GM19351 (cell line): ENCODE data around the gene CCDC174.

ENCODE experiments used
- ATAC-seq: cut with Tn5 transposase; IDR thresholded peaks from one replicate; pipeline ENCODE4 v1.9.1; 2021; ENCODE audit warnings: mild to moderate bottlenecking, moderate library complexity; ENCODE audit not compliant: unreplicated experiment

Gene CCDC174

GRCh38 chr3:14624498-14624897, 27.1 kb upstream of the CCDC174 start:
- no peak for ATAC-seq

DNA sequence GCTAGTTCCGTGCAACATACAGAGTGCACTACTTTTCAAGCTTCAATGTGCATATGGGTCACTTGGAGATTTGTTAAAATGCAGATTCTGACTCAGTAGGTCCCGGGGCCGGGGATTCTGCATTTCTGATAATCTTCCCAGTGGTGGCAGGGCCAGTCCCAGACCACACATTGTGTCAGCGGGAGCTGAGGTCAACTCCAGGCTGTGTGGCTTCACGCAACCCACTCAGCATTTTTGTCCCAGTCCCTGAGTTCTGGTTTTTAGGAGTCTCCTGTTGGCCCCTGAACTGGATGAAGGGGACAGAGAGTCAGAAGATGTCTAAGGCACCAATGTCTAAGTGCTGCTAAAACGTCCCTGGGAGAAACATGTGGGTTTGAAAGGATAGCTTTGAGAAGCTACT, 26.1 kb upstream of the CCDC174 start:
- no peak for ATAC-seq

- ATAC-seq, result no peak
These were observed 23.7 kb upstream of the CCDC174 start for GRCh38 chr3:14627815-14628214.

- no peak for ATAC-seq
These were observed 23.2 kb upstream of the CCDC174 start for GRCh38 chr3:14628406-14628805.

DNA sequence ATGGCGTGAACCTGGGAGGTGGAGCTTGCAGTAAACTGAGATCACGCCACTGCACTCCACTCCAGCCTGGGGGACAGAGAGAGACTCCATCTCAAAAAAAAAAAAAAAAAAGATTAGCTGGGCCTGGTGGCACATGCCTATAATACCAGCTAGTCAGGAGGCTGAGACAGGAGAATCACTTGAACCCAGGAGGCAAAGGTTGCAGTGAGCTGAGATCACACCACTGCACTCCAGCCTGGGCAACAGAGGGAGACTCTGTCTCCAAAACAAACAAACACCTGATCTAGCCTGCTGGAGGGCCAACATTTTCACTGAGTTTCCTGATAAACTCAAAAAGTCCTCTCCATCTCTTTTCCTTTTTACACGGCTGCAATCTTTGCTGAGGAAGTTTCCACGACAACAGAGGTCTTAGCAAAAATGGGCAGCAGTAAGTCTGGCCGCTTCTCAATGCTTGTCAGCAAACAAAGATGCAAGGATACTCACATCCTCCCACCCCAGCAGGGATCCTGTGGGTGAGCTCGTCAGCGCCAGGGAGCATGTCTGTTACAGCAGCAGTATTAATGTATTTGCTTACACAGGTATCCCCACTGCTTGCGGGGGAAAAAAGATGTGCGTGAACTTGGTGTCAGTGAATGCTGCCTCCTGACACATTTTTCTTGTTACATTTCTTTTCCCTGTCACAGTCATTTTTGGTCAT, 21.0 kb upstream of the CCDC174 start:
- no peak for ATAC-seq

DNA sequence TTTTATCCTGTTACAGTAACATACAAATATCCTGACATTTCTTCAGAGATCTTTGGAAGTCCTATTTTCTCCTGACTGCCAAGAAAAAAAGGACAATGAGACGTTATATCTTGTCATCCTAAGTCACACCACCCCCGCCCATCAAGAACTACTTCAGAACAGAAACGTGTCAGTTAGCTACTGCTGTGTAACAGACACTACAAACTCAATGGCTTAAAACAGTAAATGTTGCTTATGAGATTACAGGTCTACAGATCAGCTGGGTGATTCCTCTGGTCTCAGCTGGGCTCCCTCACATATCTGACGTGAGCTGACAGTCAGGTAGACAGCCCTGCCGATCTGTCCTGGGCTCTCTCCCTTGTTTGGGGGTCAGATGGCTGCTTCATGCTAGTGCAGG, 20.5 kb upstream of the CCDC174 start:
- ATAC-seq, result no peak

- ATAC-seq, result no peak
These were observed 19.7 kb upstream of the CCDC174 start for GRCh38 chr3:14631687-14632441.

DNA sequence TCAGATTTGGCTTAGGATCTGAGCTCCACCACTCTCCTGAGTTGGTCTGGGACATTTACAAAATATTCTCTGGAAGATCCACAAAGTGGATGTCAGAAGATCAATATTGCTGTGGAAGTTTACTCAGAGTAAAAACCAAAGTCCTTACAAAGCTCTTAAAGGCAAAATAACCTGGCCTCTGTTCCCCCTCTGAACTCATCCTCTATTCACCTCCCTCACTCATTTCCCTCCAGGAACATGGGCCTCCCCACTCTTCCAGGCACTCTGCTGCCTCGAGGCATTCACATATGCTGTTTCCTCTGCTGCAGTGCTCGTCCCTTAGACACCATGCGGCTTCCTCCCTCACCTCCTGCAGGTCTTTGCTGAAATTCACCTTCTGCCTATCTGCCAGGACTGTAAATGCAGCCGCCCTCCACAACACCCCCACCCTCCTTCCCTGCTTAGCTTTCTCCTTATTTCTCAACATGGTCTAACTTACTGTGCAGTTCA, 19.1 kb upstream of the CCDC174 start:
- no peak for ATAC-seq

GRCh38 chr3:14633417-14633816, 18.1 kb upstream of the CCDC174 start:
- no peak for ATAC-seq

- ATAC-seq, result no peak
These were observed 17.6 kb upstream of the CCDC174 start for GRCh38 chr3:14633819-14634424.

DNA sequence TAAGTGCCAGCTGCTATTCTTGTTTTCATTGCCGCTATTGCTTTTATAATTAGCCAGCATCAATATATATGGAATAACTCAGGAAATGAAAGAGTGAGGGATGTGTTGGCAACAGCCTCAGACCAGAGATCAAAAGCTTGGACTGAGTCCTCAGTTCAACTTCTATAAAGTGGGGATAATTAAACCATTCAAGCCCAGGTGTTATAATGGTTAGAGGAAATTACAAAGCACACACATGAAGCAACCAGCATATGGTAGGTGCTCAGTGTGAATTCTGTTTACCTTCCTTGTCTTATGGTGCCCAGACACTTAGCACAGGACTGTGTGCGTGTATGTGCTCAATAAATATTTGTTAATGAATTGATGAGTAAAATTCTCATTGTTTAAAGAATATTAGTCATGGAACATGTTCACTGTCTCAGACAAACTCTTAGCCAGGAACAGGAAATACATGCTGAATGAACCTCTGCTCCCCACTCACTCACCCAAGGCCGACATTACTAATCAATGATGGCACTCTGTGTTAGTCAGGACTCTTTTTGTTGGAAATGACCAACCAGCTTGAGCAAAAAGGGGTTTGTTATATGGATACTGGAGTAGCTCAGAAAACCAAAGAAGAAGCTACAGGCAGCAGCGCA, 16.7 kb upstream of the CCDC174 start:
- no peak for ATAC-seq

- no peak for ATAC-seq
These were observed 15.0 kb upstream of the CCDC174 start for GRCh38 chr3:14636496-14637087.

DNA sequence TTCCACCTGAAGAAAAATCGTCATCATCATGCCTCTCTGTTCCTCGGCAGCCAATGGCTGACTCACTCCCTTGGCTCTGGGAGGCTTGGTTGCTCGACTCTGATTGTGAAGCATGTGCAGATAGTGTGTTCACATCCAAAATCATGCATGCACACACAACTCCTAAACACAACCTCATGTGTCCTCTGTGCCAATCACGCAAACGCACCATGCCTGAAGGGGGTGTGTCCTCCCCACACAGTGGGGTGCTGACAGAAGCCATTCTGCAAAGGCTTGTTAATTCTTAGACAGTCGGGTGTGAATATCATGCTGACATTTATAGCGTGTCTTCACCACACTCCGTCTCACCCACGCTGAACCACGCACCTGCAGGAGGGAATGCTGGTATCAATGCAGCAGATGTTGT, 11.4 kb upstream of the CCDC174 start:
- ATAC-seq, result no peak

DNA sequence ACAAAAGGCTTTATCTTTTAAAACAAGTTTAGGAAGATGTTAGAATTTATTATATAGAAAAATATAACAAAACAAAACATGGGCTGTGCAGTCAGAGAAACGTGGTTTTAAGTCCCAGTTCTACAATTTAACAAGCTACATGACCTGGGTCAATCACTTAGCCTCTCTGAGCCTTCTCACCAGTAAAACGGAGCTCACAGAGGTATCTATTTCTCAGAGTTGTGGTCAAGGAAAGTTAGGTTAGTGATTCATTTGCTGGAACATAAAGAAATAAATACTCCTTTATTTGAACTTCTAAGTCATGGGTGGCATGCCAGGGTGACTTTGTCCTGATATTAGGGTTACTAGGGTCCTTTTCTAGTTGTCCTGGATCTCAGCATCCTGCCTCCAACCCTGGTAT, 10.8 kb upstream of the CCDC174 start:
- no peak for ATAC-seq

DNA sequence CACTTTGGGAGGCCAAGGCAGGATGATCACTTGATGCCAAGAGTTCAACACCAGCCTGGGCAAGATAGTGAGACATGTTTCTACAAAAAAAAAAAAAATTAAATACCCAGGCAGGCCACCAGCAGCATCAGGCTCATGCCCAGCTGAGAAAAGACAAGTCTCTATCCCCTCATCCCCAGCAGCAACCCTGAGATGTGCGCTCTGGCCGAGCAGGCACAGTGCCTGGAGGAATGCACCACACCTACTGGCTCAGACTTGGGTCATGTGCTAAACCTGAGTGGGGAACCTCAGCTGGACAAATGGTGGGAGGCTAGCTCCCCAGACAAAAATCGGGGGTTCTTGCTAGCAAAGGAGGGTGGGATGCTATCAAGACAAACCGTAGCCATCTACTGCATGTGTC, 10.2 kb upstream of the CCDC174 start:
- ATAC-seq, result no peak

DNA sequence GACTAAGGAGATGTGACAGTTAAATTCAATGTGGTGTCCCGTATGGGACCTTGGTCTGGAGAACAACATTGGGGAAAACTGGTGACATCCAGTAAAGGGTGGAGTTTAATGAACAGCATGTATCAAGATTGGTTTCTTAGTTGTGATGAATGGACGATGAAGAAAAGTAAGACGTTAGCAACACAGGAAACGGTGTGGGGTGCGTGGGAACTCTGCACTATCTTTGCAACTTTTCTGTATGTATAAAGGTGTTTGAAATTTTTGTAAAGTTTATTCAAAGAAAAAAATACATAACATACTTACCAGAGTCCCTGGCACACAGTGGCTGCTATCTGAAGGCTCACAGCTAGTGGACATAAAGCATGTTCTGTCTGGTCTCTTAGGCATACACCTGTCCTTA, 6.1 kb upstream of the CCDC174 start:
- ATAC-seq, result no peak

GRCh38 chr3:14646131-14646573, 5.4 kb upstream of the CCDC174 start:
- ATAC-seq, result no peak

DNA sequence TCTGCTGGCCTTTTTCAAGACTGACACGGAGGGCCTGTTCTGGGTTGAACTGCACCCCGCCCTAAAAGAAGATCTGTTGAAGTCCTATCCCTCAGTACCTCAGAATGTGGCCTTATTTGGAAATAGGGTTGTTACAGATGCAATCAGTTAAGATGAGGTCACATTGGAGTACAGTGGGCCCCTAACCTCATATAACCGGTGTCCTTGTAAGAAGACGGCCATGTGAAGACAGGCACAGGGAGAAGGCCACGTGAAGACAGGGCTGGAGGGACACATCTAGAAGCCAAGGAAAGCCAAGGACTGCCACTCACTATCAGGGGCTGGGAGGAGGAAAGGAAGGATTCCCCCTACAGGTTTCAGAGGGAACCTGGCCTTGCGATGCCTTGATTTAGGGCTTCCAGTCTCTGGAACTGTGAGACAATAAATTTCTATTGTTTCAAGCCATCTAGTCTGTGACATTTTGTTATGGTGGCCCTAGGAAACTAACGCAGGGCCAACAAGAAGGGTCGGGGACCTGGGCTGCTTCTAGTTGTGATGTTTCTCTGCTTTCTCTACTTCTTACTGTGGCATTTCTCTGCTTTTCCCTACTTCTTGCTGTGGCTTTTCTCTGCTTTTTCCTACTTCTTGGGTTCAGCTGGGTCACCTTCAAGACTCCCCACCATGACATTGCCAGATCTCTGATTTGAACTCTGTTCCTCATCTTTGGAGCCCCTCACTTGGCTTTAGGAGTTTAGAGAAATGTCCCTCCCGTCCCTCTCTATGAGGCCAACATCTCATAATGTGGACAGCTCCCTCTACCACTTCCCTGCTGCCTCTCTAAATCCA, 4.8 kb upstream of the CCDC174 start:
- no peak for ATAC-seq

- ATAC-seq, result no peak
These were observed 3.3 kb upstream of the CCDC174 start for GRCh38 chr3:14647976-14648955.
